GM21528 (cell line): ENCODE measurements around the gene CKMT1B.
A peak's percentile ranks its signal among the peaks of the same experiment; 100 is the strongest.
"Not testable (repeated sequence)": the region's sequence is repeated elsewhere in the genome, so short reads cannot be mapped to it uniquely, and the experiment has no call there.

Source experiments
- ATAC-seq: cut with Tn5 transposase; IDR thresholded peaks from one replicate; pipeline ENCODE4 v1.9.1; 2021; ENCODE audit warnings: mild to moderate bottlenecking, moderate library complexity; ENCODE audit not compliant: unreplicated experiment, low FRiP score

CKMT1B gene

DNA sequence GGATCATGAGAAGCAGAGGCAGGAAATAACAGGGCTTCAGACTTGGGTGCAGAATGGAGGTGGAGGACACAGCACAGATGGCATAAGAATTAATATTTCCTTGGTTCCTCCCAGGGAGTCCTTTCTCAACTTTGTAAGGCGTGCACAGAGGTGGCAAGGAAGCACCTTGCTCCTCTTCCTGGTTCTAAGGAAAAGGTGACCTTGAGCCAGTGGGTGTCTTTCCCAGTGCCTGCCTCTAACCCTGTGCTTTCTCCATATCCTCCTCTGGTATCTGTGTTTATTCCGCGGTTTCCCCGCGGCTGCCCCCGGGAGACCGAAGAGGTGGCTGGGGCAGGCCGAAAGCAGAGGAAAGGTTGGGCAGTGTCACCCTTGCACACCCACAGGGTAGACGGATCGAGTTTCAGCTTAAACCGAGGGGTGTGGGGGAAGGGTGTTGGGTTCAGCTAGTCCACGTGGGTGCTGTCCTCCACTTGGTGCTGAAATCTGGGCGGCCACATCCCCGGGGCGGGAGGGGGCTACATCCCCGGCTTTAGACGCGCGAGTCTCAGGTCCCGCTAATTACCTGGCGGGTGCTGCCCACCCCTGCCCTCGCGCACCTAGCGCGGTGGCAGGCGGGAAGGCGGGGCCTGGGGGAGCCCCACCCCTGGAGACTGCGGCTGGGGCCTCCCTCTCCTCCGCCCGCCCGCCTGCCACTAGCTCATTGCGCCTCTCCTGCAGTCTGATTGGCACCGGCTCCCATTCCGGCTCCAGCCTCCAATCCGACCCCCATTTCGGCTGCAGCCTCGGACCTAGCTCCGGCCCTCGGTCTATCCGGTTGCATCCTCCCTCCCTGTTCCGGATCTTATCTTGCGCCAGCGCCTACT lies at the start of gene CKMT1B:
TSS of gene CKMT1B (plus strand) at position 700 of the 863 bp plus-strand sequence. CDS start 192 bp downstream, outside the sequence.
- not testable (repeated sequence) for ATAC-seq

DNA sequence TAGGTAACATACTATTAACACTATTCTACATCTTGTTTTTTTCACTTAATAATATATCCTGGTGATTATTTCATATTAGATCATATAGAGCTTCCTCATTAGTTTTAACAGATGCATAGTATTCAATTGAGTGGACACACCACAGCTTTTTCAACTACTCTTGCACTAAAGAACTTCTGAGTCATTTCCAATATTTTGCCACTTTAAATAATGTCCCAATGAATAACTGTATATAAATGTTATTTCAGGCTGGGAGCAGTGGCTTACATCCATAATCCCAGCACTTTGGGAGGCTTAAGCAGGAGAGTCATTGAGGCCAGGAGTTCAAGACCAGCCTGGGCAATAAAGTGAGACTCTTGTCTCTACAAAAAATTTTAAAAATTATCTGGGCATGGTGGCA lies 49.6 kb upstream of the CKMT1B start:
- ATAC-seq, result no peak

DNA sequence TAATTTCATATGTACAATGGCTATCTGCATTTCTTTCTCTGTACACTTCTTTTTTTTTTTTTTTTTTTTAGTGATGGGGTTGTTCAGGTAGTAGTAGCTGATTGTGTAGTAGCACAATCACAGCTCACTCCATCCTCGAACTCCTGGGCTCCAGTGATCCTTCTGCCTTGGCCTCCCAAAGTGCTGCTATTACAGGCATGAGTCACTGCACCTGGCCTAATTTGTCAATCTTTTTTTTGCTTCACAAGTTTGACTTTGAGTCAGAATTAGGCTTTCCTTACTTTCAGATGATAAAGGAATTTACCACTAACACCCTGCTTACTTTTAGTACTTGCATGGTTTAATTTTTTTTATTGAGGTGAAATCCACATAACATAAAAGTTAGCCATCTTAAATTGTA lies 48.4 kb upstream of the CKMT1B start:
- ATAC-seq, result no peak

DNA sequence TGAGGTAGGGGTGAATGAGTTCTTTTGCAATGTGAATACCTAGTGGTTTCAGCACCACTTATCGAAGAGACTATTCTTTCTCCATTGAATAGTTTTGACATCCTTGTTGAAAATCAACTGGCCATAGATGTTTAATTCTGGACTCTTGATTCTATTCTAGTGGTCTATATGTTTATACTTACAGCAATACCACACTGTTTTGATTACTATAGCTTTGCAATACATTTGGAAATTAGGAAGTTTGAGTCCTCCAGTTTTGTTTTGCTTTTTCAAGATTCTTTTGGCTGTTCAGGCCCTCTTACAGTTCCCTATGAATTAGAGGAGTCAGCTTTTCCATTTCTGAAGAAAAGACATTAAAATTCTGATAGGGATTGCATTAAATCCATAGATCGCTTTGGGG lies 46.3 kb upstream of the CKMT1B start:
- no peak for ATAC-seq

DNA sequence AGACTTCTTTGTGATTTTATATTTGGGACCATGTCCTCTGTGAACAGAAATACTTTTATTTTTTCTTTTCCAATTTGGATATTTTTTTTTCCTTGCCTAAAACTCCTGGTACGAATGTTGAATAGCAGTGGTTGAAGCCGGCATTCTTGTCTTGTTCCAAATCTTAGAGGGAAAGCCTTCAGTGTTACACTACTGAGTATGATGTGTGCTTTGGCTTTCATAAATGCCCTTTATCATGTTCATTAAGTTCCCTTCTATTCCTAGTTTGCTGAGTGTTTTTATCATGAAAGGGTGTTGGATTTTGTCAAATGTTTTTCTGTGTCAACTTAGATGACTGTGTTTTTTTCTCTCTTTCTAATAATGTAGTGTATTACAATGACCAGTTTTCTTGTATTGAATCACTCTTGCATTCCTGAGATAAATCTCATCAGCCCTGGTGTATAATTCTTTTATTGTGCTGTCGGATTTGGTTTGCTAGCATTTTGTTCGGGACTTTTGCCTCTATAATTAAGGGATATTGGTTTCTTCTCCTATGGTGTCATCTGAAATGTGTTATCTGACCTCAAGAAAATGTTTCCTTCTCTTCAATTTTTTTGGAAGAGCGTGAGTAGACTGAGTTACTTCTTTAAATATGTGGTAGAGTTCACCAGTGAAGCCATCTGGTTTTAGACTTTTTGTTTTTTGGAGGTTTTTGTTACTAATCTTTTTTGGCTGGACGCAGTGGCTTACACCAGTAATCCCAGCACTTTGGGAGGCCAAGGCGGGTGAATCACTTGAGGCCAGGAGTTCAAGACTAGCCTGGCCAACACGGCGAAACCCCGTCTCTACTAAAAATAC lies 43.1 kb upstream of the CKMT1B start:
- no peak for ATAC-seq

DNA sequence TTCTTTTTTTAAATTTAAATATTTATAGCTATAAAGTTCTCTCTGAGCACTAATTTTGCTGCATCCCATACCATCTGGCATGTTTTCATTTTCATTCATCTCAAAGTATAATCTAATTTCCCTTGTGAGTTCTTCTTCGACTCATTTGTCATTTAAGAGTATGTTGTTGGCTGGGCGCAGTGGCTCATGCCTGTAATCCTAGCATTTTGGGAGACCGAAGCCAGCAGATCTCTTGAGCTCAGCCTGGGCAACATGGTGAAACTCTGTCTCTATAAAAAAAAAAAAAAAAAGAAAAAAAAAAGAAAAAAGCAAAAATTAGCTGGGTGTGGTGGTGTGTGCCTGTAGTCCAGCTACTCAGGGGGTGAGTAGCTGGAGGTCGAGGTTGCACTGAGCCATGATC lies 41.6 kb upstream of the CKMT1B start:
- ATAC-seq, result no peak

DNA sequence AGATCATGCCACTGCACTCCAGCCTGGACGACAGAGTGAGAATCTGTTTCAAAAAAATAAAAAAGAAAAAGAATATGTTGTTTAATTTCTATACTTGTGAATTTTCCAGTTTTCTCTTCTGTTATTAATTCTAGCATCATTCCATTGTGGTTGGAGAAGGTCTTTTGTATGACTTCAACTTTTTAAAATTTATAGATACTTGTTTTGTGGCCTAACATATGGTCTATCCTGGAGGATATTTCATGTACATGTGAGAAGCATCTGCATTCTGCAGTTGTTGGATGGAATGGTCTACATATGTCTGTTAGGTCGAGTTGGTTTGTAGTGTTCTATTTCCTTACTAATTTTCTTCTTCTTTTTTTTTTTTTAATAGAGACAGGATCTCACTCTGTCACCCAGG lies 40.8 kb upstream of the CKMT1B start:
- no peak for ATAC-seq

DNA sequence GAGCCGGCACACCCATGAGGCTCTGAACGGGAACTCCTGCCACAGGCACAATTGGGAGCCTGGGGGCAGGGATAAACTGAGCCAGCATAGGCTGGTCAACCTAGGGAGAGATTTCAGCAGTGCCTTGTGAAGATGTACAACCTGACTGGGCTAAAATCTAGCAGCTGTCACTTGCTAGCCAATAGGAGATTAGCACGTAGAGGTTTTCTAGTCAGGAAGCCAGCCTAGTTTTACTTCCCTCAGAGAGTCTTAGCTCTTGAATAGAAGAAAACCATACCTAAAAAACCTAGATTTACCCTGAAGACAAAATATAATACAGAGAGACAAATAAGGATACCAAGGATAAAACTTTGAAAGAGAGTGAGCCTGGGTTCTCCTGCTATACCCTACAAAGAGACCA lies 31.1 kb upstream of the CKMT1B start:
- not testable (repeated sequence) for ATAC-seq

DNA sequence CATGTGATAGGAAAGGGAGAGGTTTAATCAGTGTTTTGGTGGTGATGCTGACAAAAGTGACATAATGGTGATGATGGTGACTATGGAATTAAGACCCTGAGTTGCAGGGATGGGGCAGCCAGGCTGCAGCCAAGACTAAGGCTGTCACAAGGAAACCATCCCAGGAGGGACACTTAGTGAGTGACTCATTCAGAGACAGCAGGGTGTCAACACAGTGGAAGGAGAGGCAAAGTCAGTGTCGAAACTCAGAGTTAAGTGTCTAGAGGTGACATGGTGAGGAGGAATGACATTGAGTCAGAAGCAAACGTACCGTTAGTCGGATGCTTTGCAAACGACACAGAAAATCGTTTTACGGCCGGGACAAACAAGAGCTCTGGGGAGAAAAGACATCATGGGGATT lies 30.0 kb upstream of the CKMT1B start:
- not testable (repeated sequence) for ATAC-seq

DNA sequence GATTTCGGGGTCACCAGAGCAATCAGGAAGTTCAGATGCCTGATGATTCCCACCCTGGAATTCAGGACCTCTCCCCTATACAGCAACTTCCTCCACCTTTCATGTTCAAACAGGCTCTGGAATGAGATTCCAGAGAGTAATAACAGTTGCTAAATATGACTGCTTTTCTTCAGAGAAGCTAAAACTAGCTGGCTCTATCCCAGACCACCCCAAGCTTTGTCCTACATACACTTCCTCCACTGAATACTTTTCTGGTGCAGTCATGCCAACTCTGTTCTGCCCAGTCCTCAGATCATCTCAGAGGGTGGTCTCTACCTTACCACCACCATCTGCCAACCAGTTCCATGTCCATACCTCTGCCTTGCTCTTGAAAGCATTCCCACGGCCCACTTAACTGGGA lies 27.2 kb upstream of the CKMT1B start:
- ATAC-seq, result not testable (repeated sequence)

DNA sequence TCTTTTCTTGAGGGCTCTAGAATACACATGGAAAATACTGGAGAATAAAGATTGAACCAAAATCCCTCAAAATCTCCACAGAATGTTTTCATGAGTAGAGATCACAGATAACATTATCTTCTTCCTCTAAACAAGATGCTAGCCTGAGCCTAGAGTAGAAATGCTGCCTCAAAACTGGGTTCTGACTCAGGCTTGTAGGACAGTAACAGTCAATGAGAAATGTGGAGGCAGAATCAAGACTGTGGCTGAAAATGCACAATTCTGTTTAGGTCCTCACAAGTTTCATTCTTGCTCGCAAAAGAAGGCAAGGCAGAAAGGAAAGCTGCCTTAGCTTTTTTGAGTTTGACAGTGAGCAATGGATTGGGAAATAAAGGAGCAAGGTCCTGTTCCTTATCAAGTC lies 19.2 kb upstream of the CKMT1B start:
- not testable (repeated sequence) for ATAC-seq

DNA sequence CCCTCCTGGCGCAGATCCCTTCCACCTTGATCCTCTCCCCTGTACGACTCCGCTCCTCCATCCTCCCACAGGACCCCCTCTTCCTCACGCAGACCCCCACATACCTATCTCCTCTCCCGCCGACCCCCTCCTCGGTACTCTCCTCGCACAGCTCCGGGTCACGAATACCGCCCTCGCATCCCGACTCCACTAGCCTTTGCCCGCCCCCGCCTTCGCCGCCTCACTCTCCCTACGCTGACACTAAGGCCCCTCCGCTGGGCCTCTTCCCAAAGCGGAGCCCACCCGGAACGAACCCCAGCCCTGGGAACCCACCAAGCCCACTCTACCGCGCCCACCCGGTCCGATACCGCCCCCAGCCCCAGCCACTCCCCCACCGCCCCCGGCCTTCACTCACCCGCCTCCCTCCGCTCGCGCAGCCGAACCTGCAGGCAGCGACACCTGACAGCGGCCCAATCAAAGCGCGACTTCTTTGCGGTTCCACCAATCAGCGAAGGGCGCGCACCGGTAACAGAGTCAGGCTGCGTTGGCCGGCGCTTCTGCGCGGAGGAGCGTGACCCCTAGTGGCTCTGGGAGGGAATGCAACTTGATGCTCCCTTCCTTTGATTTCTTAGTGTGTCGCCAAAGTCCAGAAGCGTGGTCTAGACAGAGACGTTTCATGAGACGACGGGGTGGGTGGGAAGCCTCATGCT lies 3.9 kb upstream of the CKMT1B start, which contains the start of gene PPIP5K1:
TSS of gene PPIP5K1 (minus strand) at position 431 of the 689 bp plus-strand sequence. CDS start 5,704 bp downstream, outside the sequence.
- peak; percentile 93 for ATAC-seq

DNA sequence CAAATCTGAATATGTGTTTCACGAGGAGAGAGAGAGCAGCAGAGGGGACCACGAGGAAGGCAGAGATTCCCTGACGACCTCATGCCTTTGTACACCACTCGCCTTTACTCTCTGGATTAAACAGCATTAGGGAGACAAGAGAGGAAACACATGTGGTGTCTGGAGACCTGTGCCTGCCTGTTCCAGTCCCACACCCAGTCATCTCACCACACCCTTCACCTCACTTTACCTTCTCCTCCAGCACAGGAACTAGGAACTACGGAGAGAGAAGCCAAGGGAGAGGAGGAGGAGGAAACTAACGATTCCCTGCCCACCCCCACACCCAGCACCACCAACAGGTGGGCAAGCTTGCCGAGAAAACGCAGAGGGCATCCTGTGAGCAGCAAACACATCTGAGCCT lies 986 bp upstream of the CKMT1B start:
- ATAC-seq, result not testable (repeated sequence)

DNA sequence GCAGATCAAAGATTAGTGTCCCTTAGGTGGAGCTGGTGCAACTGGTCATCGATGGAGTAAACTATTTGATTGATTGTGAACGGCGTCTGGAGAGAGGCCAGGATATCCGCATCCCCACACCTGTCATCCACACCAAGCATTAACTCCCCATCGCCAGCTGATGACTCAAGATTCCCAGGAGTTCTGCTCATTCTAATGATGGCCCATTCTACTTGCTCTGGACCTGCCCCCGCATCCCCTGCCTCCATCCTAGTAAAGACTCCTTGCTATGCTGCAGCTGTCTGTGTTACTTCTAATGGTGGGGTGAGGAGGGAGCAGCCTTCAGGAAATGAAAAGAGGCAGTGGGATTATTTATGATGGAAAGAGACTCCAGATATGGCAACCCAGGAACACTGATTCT lies 5.3 kb downstream of the CKMT1B start:
- ATAC-seq, result not testable (repeated sequence)

DNA sequence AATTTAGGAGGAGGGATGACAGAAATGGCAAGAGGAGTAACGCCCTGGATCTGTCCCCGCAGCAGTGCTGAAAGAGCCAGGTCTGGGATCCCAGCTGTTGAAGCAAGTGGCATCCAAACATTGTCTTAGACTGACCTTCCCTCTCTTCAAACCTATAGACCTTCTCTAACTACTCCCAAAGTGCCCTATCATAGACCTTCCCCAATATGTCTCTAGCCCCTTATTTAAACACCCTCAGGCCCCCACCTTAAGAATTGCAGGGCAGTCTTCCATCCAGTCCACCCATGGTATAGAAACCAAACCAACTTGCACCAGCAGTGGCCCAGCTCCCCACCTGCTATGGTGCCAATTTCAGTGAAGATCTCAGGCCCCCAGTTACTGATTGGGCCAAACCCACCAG lies 6.4 kb downstream of the CKMT1B start:
- ATAC-seq, result not testable (repeated sequence)

DNA sequence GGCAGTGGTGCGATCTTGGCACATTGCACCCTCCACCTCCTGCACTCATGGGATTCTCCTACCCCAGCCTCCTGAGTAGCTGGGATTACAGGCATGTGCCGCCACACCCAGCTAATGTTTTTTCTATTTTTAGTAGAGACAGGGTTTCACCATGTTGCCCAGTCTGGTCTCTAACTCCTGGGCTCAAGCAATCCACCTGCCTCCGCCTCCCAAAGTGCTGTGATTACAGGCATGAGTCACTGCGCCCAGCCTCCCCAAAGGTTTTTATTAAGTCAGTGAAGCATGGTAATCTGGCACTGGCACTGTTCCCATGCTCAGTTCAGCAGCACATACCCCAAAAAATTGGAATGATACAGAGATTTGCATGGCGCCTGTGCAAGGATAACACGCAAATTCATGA lies 8.4 kb downstream of the CKMT1B start:
- ATAC-seq, result not testable (repeated sequence)

DNA sequence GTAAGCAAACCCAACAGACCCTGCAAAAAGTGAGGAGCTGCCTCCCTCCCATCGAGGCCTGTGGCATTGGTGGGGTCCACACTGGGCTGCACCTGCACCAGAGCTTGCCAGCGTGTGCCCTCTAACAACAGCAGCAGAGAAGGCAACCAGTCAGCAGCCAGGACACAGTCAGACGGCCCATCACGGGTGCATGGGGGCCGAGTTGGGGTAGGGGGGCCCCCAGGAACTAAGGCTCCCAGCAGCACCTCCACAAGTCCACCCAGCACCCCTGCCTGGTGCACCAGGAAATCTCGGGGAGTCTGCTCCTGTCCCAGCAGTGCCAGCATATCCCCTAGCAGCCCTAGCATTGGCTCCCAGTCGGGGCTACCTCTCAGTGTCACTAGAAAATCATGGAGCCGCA lies 23.9 kb downstream of the CKMT1B start:
- not testable (repeated sequence) for ATAC-seq

DNA sequence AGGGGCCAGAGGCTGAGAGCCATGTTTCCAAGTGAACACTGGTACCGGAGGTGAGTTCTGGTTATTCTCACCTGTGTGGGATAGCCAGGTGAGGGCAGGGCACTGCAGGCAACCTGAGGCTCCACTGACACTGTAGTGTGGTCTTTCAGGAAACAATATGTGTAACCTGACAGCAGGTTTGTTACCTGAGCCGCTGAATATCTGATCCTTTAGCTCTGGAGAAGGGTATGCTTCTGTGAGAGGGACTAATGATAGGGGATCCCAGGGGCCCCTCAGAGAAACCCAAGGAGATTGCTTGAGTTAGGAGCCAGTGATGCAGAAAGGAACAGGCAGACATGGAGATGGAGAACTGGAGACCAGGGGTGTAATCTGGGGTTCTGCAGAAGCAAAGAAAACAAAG lies 24.9 kb downstream of the CKMT1B start, which contains the start of gene STRC:
TSS of gene STRC (minus strand) at position 101 of the 400 bp plus-strand sequence. CDS start at position 23, 78 bp downstream.
- not testable (repeated sequence) for ATAC-seq

DNA sequence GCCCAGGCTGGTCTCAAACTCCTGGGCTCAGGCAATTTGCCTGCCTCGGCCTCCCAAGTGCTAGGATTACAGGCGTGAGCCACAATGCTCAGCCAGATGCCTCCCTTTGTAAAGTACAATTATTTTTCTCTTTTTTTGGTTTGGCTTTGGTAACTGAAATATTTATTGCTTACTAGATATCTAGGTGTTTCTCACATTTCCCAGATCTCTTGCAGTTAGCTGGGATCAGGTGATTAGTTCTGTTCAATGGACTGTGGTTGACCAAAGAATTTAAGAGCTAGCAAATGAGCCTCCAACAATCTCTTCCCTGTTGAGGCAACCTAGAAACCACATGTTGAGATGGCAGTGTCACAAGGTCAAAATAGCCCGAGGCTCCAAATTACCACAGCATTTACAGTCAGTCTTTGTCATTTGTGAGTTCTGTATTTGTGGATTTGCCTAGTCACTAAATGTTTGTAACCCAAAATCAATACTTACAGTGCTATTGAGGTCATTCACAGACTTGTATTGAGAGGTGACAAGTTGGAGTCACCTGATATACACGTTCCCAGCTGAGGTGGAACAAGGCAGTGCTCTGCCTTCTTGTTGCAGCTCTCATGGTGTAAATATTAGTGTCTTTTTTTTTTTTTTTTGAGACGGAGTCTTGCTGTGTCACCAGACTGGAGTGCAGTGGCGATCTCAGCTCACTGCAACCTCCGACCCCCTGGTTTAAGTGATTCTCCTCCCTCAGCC lies 28.4 kb downstream of the CKMT1B start:
- ATAC-seq, result not testable (repeated sequence)

DNA sequence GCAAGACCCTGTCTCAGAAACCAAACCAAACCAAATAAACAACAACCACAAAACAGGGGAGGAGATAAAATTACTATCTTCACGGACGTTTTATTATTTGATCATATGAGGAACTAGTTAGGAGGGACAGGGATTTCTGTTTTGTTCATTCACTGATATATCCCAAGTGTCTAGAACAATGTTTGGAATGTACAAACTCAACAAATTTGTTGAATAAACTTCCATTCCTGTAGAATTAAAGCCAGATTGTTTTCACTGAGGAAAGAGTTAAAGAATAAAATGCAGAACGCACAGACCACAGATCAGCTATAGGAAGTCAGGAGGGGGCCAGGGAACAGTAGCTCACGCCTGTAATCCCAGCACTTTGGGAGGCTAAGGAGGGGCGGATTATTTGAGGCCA lies 31.3 kb downstream of the CKMT1B start:
- ATAC-seq, result no peak
